Suprapubic skin (tissue), 4 donors: ENCODE data around the gene MED12L. TPM values are rescaled to one million over a fixed set of nuclear protein-coding genes. Genes with fewer than 3 reads are reported as not detected.

ENCODE experiments used
- DNase-seq, 2 donors: peaks; one replicate each; pipeline ENCODE4 v3.0.0-alpha.2; 2019; ENCODE audit warnings: low spot score in 2 of 2
- H3K27ac ChIP-seq: fragments of 200-600 bp; sonication (generic); one replicate; pipeline ENCODE4 v1.5.1; 2019
- H3K27me3 ChIP-seq: fragments of 200-600 bp; sonication (generic); one replicate; pipeline ENCODE4 v1.5.1; 2019
- H3K36me3 ChIP-seq: fragments of 200-600 bp; sonication (generic); one replicate; pipeline ENCODE4 v1.5.1; 2019
- H3K4me1 ChIP-seq: fragments of 200-600 bp; sonication (generic); one replicate; pipeline ENCODE4 v1.5.1; 2019
- H3K4me3 ChIP-seq: fragments of 200-600 bp; sonication (generic); one replicate; pipeline ENCODE4 v1.5.1; 2019; ENCODE audit warnings: mild to moderate bottlenecking
- H3K9me3 ChIP-seq: fragments of 200-600 bp; sonication (generic); one replicate; pipeline ENCODE4 v1.5.1; 2019
- CTCF ChIP-seq, 2 donors: fragments of 200-600 bp in 1 of 2; fragments of 450-650 bp in 1 of 2; sonication (generic) in 1 of 2; IDR thresholded peaks; one replicate each; pipeline ENCODE4 v1.5.1; 2016 to 2019; ENCODE audit warnings: antibody characterized with exemption in 2 of 2, mild to moderate bottlenecking in 1 of 2, moderate library complexity in 1 of 2
- EP300 ChIP-seq: sonication (generic); formaldehyde crosslinking; IDR thresholded peaks from one replicate; pipeline ENCODE4 v1.6.1; 2017; ENCODE audit warnings: antibody characterized with exemption
- POLR2A ChIP-seq, 2 donors: fragments of 450-650 bp; IDR thresholded peaks; one replicate each; pipeline ENCODE4 v1.6.1; 2017; ENCODE audit warnings: antibody characterized with exemption in 2 of 2, mild to moderate bottlenecking in 2 of 2, moderate library complexity in 2 of 2
- POLR2AphosphoS5 ChIP-seq, 3 donors: sonication (generic); formaldehyde crosslinking; IDR thresholded peaks; one replicate each; pipeline ENCODE4 v1.6.1; 2017; ENCODE audit warnings: antibody characterized with exemption in 3 of 3
- WGBS: methylation state at CpG from one replicate; pipeline ENCODE4 v1.1.5; 2018; 5-methylcytosine and 5-hydroxymethylcytosine counted together
- total RNA-seq, 4 donors: library from RNA; depleted of rRNA; stranded (reverse); fragments of >200 nt; gene quantifications; one replicate each; pipeline ENCODE4 v1.1.0, GENCODE V29; 2016

Gene MED12L
- total RNA-seq, 4 donors from 2014 or later, result 0.08 to 0.80 (median 0.22) TPM

DNA sequence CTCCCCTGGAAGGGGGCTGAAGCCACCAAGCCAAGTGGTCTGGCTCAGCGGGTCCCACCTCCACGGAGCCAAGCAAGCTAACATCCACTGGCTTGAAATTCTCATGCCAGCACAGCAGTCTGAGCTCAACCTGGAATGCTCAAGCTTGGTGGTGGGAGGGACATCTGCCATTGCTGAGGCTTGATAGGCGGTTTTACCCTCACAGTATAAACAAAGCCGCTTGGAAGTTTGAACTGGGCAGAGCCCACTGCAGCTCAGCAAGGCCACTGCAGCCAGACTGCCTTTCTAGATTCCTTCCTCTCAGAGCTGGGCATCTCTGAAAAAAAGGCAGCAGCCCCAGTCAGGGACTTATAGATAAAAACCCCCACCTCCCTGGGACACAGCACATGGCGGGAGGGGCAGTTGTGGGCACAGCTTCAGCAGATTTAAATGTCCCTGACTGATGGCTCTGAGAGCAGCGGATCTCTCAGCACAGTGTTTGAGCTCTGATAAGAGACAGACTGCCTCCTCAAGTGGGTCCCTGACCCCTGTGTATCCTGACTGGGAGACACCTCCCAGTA, 398.6 kb downstream of the MED12L start:
- no peak for TF ChIP-seq EP300
- TF ChIP-seq POLR2AphosphoS5 (IDR thresholded peaks at IDR 0.05), result no peak
- no peak for TF ChIP-seq POLR2A (IDR thresholded peaks at IDR 0.05)
- no peak for TF ChIP-seq CTCF (IDR thresholded peaks at IDR 0.05)
- Histone ChIP-seq H3K27me3 (no peaks in the 10 kb centered on the region), H3K4me1 (no peaks in the 10 kb centered on the region), H3K27ac (no peak overlapping the region), H3K4me3 (no peak overlapping the region), H3K36me3 (no peaks in the 10 kb centered on the region), H3K9me3 (no peaks in the 10 kb centered on the region)
- 88% methylated on average over 4 of the region's 6 CpGs for WGBS
- no peak for DNase-seq

Other genes with a start within 250 kb of the MED12L start
- gene MINDY4B, start 180.2 kb upstream of the MED12L start, total RNA-seq, result not detected
- gene CLRN1, start 112.9 kb upstream of the MED12L start, total RNA-seq, result not detected
- gene GPR171, start 117.6 kb downstream of the MED12L start, total RNA-seq, result 1 to 10 TPM in 3 of 4 donors, under 1 TPM in 1; 0.76 to 1.5 (median 1.3) TPM
- gene P2RY14, start 192.9 kb downstream of the MED12L start, total RNA-seq, result 1 to 10 TPM; 1.1 to 4.2 (median 2.4) TPM
- gene GPR87, start 231.2 kb downstream of the MED12L start, total RNA-seq, result 10 to 100 TPM; 14.7 to 44.3 (median 30.9) TPM
- gene P2RY13, start 243.9 kb downstream of the MED12L start, total RNA-seq, result 1 to 10 TPM in 2 of 4 donors, under 1 TPM in 2; 0.53 to 3.4 (median 1.3) TPM